Measurements from ENCODE around the gene GRPEL1.
"Not testable (repeated sequence)": the region's sequence is repeated elsewhere in the genome, so short reads cannot be mapped to it uniquely, and the experiment has no call there.

Gene GRPEL1

GRCh38 chr4:7067452-7068278 lies at the start of gene GRPEL1:
Gene GRPEL1, minus strand, starts transcription at chr4:7068064. Its CDS starts 32 bp downstream, at chr4:7068032.
- DNase-seq, result peak; percentile 84 to 93

- DNase-seq, result no peak
Measured at GRCh38 chr4:7116705-7117104, 48.8 kb upstream of the GRPEL1 start.

- no peak for DNase-seq
Measured at GRCh38 chr4:7115557-7116340, 47.9 kb upstream of the GRPEL1 start.

- DNase-seq, result no peak
Measured at GRCh38 chr4:7112656-7113055, 44.8 kb upstream of the GRPEL1 start.

GRCh38 chr4:7111441-7111840 lies 43.6 kb upstream of the GRPEL1 start:
- no peak for DNase-seq

- DNase-seq, result no peak
Measured at GRCh38 chr4:7110546-7110945, 42.7 kb upstream of the GRPEL1 start.

GRCh38 chr4:7109169-7109568 lies 41.3 kb upstream of the GRPEL1 start:
- DNase-seq, result no peak

- DNase-seq, result no peak
Measured at GRCh38 chr4:7108660-7109059, 40.8 kb upstream of the GRPEL1 start.

- DNase-seq, result no peak
Measured at GRCh38 chr4:7108046-7108625, 40.3 kb upstream of the GRPEL1 start.

- no peak for DNase-seq
Measured at GRCh38 chr4:7107166-7107905, 39.5 kb upstream of the GRPEL1 start.

GRCh38 chr4:7105276-7105675 lies 37.4 kb upstream of the GRPEL1 start:
- DNase-seq, result no peak

GRCh38 chr4:7104366-7105031 lies 36.6 kb upstream of the GRPEL1 start:
- no peak for DNase-seq

GRCh38 chr4:7103607-7104365 lies 35.9 kb upstream of the GRPEL1 start:
- no peak for DNase-seq

- DNase-seq, result peak in 1 of 2 experiments; percentile 47
Measured at GRCh38 chr4:7103031-7103606, 35.3 kb upstream of the GRPEL1 start.

- DNase-seq, result not testable (repeated sequence)
Measured at GRCh38 chr4:7102516-7102909, 34.6 kb upstream of the GRPEL1 start.

GRCh38 chr4:7101692-7102515 lies 34.0 kb upstream of the GRPEL1 start:
- peak in 1 of 2 experiments; percentile 35 for DNase-seq

- no peak for DNase-seq
Measured at GRCh38 chr4:7096236-7096635, 28.4 kb upstream of the GRPEL1 start.

GRCh38 chr4:7095611-7096155 lies 27.8 kb upstream of the GRPEL1 start:
- DNase-seq, result no peak

GRCh38 chr4:7094916-7095315 lies 27.1 kb upstream of the GRPEL1 start:
- no peak for DNase-seq

- no peak for DNase-seq
Measured at GRCh38 chr4:7092026-7092425, 24.2 kb upstream of the GRPEL1 start.
